SKM-1 (cell line): Measurements from ENCODE around the gene ABCA13.

Experiments used
- DNase-seq: peaks from one replicate; lab custom pipeline; 2025; ENCODE audit not compliant: unreplicated experiment; lab: John Stamatoyannopoulos, UW

ABCA13 gene

DNA sequence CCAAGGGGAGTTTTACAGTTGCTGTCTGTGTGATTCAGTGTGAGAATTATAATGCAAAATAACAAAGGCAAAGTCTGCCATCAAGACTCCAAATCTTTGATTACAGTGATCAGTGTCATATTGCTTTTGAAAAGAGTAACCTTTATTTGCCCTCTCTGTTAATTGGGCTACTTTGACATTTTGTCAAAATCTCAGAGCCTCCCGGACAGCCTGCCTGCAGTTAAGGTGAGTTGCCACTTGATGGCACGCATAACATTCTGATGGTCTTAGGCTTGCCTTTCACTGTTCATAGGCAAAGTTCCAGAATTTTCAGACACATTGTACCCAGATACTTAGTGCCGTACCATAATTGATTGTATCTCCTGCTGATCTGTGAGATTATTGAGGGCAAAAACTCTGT lies 253.5 kb downstream of the ABCA13 start:
- DNase-seq = no peak

- DNase-seq = no peak
These were observed 255.2 kb downstream of the ABCA13 start for GRCh38 chr7:48426331-48426965.

GRCh38 chr7:48426966-48427555 lies 255.8 kb downstream of the ABCA13 start:
- DNase-seq = no peak

DNA sequence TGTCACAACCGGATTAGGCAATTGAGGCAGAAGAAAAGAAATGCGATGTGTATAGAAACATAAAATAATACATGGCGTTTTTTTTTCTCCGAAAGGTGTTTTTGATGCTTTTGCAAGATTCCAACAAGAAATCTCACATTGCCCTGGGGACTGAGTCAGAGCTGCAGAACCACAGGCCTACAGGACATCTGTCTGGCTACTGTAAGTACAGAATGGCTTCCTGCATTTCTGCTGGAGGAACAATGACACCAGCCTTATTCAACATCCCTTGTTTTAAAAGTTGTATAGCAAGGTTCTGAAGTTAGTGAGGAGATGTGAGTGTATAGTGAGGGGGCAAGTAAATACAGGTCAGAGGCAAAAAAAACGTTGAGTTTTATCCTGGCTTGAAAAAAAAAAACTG lies 256.4 kb downstream of the ABCA13 start:
- no peak for DNase-seq

- no peak for DNase-seq
These were observed 256.9 kb downstream of the ABCA13 start for GRCh38 chr7:48428091-48428684.

- no peak for DNase-seq
These were observed 257.9 kb downstream of the ABCA13 start for GRCh38 chr7:48429117-48429516.

GRCh38 chr7:48438206-48438605 lies 266.9 kb downstream of the ABCA13 start:
- DNase-seq = no peak

DNA sequence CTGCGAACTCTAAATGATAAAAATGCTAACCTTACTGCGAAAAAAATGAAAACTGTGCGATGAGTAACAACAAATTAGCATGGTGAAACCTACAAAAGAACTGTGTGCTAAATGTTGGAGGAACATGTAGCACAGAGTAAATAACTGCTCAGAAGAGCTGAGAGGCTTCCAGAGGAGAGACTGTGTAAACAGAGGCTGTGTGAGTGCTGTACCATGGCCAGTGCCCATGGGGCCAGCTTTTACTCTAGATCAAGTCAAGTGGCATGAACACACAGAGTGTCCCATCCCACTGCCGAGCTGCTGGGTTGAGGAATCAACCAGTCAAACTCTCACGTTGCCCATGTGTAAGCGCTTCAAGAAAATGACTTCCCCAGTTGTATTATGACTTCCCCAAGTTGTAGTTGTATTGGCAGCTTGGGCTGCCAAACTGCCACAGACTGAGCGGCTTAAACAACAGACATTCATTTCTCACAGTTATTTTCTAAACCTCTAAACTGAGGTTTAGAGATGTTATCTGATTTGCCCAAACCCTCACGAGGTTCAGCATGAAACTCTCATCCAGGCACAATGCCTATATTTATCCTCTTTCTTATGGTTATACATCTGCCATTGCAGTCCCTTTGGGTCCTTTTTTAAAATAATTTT lies 270.7 kb downstream of the ABCA13 start:
- DNase-seq = no peak

DNA sequence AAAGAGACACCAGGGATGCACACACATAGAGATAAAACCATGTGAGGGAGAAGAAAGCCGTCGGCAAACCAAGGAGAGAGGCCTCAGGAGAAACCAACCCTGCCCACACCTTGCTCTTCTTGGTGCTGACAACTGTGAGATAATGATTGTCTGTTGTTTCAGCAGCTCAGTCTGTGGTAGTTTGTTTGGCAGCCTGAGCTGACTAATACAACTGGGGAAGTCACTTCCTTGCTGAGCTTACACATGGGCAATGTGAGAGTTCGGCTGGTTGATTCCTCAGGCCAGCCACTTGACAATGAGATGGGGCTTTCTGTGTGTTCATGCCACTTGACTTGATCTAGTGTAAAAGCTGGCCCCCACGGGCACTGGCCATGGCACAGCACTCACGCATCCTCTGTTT lies 271.8 kb downstream of the ABCA13 start:
- DNase-seq = no peak

GRCh38 chr7:48446721-48447120 lies 275.5 kb downstream of the ABCA13 start:
- no peak for DNase-seq

- DNase-seq = no peak
These were observed 281.0 kb downstream of the ABCA13 start for GRCh38 chr7:48452218-48452617.

DNA sequence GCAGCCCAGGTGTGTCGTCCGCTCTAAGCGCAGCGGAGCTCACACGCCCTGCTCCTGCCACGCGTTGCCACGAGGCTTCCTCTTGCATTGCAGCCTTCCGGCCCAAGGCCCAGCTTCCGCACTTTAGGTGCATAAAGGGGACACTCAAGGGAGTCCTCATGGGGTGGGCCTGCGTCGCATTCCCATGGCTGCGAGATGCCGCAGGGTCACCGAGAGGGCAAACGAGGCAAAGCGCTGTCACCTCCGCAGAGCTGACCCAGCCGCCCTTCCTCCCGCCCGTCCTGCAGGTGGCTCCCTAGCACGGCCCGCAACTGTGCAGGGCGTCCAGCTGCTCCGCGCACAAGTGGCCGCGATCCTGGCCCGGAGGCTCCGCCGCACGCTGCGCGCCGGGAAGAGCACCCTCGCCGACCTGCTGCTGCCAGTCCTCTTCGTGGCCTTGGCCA lies 283.5 kb downstream of the ABCA13 start:
- DNase-seq = no peak

DNA sequence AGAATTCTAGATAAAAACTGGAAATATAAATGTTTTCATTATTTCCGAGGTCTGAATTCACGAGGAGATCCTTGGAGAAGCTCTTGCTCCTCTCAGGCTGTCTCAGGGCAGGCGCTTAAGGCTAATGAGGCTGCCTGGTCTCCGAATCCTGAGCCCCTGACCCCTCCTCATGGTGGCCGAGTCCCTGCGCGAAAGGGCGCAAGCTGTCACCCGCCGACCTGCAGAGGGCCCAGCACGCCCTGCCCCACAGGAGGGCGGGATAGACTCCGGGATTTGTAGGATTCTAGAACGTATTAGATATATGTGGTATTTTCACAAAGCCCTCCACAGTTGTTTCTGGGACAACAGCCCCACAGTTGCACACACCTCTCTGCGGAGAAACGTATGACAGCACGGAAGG lies 284.1 kb downstream of the ABCA13 start:
- no peak for DNase-seq

GRCh38 chr7:48458701-48459524 lies 287.7 kb downstream of the ABCA13 start:
- DNase-seq = peak; percentile 16

DNA sequence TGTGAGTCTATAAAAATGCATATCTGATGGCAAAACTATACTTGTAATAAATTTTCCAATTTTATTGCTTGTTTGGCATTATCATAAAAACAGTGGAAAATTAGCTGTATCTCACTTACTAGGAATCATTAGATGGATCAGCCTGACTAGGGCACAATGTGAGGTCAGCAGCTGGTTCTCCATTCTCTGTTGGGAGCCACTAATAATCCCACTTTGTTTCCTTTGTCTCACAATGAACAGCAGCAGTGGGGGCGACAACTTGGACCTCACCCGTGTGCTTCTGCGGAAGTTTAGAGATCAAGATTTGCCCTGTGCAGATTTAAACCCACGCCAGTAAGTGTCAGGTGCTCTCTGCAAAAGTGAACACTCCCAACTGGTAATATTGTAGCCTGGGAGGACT lies 295.5 kb downstream of the ABCA13 start:
- DNase-seq = no peak

DNA sequence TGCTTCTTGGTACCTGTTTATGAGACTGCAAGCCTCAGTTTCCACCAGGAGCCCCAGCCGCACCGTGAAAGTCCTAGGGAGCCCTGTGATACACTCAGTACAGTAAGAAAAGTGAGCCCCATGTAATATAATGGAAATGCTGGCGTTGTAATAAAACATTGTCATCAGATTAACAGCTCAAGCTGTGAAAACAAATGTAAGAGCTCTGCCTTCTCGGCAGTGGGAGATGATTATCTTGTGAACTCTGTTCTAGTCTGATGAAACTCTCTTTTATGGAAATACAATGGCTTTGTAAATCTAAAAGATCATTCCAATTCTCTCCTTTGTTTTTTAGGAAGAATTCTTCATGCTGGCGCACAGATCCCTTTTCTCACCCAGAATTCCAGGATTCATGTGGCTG lies 299.9 kb downstream of the ABCA13 start:
- DNase-seq = no peak

GRCh38 chr7:48472640-48473039 lies 301.4 kb downstream of the ABCA13 start:
- DNase-seq = no peak

DNA sequence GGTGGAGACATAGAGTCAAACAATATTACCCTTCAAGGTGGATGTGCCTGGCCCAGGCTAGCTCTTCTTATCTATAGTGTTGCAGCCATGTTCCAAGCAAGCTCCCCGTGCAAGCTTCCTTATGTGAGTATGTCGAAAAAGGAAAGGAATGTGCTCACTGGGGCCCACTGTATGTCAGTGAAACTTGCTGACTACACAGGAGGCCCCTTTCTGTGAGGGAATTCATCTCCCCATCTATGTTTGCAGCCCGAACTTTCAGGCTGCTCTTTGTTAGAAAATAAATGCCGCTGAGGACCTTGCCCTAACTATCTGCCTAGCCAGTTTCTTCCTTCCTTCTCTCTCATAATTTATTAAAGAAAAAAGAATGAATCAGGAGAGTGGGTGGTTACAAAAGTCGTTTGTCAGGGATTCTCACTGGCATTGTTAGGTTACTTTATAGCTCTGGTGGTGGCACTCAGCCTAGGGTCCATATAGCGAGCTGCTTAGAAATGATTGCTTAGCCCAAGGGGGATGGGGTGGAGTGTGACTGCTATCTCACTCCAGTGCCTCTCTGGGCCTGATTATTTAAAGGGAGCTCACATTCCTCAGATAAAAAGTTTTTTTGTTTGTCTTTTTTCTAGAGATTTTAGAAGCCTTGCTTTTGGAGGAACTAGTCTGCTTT lies 302.1 kb downstream of the ABCA13 start:
- DNase-seq = no peak

- DNase-seq = no peak
These were observed 310.0 kb downstream of the ABCA13 start for GRCh38 chr7:48481235-48481634.

GRCh38 chr7:48497521-48497920 lies 326.3 kb downstream of the ABCA13 start:
- DNase-seq = no peak

GRCh38 chr7:48502021-48502420 lies 330.8 kb downstream of the ABCA13 start:
- no peak for DNase-seq
